ENCODE results near the gene CCNE1. TPM values are rescaled to one million over a fixed set of nuclear protein-coding genes. Genes with fewer than 3 reads are reported as not detected.

CCNE1 gene
- 2.5 and 5.3 TPM in 2 replicates for total RNA-seq

- Histone ChIP-seq H3K4me3 (ENCODE audit: low read depth, low read length) (peak within 1 kb of the TSS; percentile 50), H3K27me3 (ENCODE audit: control insufficient read depth, insufficient read depth, low read length) (no peaks in the 10 kb centered on the region), H3K36me3 (ENCODE audit: control insufficient read depth, insufficient read depth, low read length) (no peaks in the 10 kb centered on the region)
- no peak for TF ChIP-seq CTCF (IDR thresholded peaks at IDR 0.05; ENCODE audit: insufficient read depth, low read length, poor library complexity, severe bottlenecking)
- DNase-seq (ENCODE audit: low read depth), result peak; percentile 16
Measured at GRCh38 chr19:29811125-29812079, at the start of gene CCNE1. CCNE1 (plus strand) TSS chr19:29811991; CDS start chr19:29812556, 565 bp downstream.

GRCh38 chr19:29763196-29763595 is 48.6 kb upstream of the CCNE1 start:
- no peak for TF ChIP-seq CTCF (IDR thresholded peaks at IDR 0.05; ENCODE audit: insufficient read depth, low read length, poor library complexity, severe bottlenecking)
- Histone ChIP-seq H3K4me3 (ENCODE audit: low read depth, low read length) (no peak overlapping the region), H3K27me3 (ENCODE audit: control insufficient read depth, insufficient read depth, low read length) (no peaks in the 10 kb centered on the region), H3K36me3 (ENCODE audit: control insufficient read depth, insufficient read depth, low read length) (no peaks in the 10 kb centered on the region)
- no peak for DNase-seq (ENCODE audit: low read depth)

DNA sequence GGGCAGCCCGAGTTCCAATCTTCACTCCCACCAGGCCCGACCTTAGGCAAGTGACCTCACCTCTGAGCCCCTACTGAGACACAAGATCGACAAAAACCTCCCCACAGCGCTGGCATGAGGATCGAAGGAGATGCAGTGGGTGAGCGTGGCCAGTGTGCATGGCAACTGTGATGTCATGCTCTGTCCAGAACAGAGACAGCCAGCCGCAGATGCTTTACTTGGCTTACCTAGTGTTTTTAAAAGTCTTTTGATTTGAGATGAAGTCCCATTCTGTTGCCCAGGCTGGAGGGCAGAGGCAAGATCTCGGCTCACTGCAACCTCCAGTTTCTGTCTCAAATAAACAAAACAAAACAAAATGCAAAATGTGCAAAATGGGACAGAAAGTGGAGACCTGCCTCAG is 47.4 kb upstream of the CCNE1 start:
- Histone ChIP-seq H3K36me3 (ENCODE audit: control insufficient read depth, insufficient read depth, low read length) (no peaks in the 10 kb centered on the region), H3K4me3 (ENCODE audit: low read depth, low read length) (no peak overlapping the region), H3K27me3 (ENCODE audit: control insufficient read depth, insufficient read depth, low read length) (no peaks in the 10 kb centered on the region)
- TF ChIP-seq CTCF (IDR thresholded peaks at IDR 0.05; ENCODE audit: insufficient read depth, low read length, poor library complexity, severe bottlenecking), result no peak
- DNase-seq (ENCODE audit: low read depth), result no peak

DNA sequence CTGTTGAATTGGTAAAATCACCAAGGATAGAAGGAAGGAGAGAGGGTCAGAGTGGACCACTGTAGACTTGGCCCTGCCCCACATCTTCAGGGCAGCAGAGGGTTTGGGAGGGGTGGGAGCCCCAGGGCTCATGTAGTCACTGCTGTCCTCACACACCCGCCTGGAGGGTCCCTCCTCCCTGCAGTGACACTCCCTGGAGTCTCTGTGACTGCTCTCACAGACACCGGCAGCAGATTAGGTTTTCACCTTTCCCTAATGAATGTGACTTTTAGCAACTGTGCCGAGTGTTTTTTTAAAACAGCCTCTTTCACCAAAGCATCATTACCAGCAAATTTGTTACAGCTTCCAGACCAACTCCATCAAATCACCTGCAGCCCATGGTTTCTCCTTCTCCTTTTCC is 45.7 kb upstream of the CCNE1 start:
- Histone ChIP-seq H3K36me3 (ENCODE audit: control insufficient read depth, insufficient read depth, low read length) (no peaks in the 10 kb centered on the region), H3K27me3 (ENCODE audit: control insufficient read depth, insufficient read depth, low read length) (no peaks in the 10 kb centered on the region), H3K4me3 (ENCODE audit: low read depth, low read length) (no peak overlapping the region)
- no peak for DNase-seq (ENCODE audit: low read depth)
- TF ChIP-seq CTCF (IDR thresholded peaks at IDR 0.05; ENCODE audit: insufficient read depth, low read length, poor library complexity, severe bottlenecking), result no peak

DNA sequence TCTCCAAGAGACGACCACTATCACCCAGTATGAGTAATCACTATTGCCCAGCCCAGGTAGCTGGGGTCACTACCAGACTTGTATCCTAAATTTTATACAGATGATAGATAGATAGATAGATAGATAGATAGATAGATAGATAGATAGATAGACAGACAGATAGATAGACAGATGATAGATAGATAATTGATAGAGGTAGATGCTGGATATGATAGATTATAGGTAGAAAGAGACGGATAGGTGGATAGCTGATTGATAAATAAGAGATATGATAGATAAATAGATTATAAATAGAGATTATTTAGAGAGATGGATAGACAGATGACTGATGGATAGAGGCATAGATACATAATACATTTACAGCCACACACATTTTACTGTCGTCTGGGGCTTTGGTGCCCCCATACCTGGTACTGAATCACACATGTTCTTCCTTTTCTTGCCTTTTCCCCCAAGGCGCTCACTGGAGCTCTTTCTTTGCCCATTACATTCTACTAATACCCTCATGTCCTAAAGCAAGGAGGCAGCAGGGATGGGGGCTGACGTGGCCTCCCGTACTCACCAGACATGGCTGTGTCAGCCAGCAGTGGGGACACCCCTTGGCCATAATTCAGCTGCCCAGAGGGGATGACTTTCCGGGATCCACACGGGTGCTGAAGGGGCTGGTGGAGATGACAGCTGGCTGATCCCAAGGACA is 44.6 kb upstream of the CCNE1 start:
- Histone ChIP-seq H3K27me3 (ENCODE audit: control insufficient read depth, insufficient read depth, low read length) (no peaks in the 10 kb centered on the region), H3K36me3 (ENCODE audit: control insufficient read depth, insufficient read depth, low read length) (no peaks in the 10 kb centered on the region), H3K4me3 (ENCODE audit: low read depth, low read length) (no peak overlapping the region)
- DNase-seq (ENCODE audit: low read depth), result no peak
- no peak for TF ChIP-seq CTCF (IDR thresholded peaks at IDR 0.05; ENCODE audit: insufficient read depth, low read length, poor library complexity, severe bottlenecking)

Data from kidney epithelial cell (primary cell).